Psoas muscle (tissue), 8 donors: ENCODE data around the gene ATF1. TPM values are rescaled to one million over a fixed set of nuclear protein-coding genes. Genes with fewer than 3 reads are reported as not detected.
A peak's percentile ranks its signal among the peaks of the same experiment; 100 is the strongest.

ENCODE experiments used
- ATAC-seq, 4 donors: fragments of 200-7000 bp; cut with Tn5 transposase; one replicate each; pipeline ENCODE4 v1.9.1; 2020; ENCODE audit warnings: moderate library complexity in 3 of 4, mild to moderate bottlenecking in 2 of 4
- DNase-seq, 2 donors: peaks; one replicate each; pipeline ENCODE4 v3.0.0-alpha.2; 2020
- H3K27ac ChIP-seq: fragments of 200-600 bp; one replicate; pipeline ENCODE4 v1.8.0; 2022
- H3K27me3 ChIP-seq, 3 donors: fragments of 200-600 bp in 1 of 3; one replicate each; pipeline versions ENCODE4 v1.6.1 to v1.8.0; 2013 to 2022; ENCODE audit warnings: low read length in 2 of 3, mild to moderate bottlenecking in 2 of 3, moderate library complexity in 1 of 3; ENCODE audit not compliant: insufficient read depth in 3 of 3
- H3K36me3 ChIP-seq, 2 donors: fragments of 200-600 bp in 1 of 2; one replicate each; pipeline versions ENCODE4 v1.6.1 to v1.8.0; 2013 to 2022; ENCODE audit warnings: low read depth in 1 of 2, mild to moderate bottlenecking in 1 of 2, moderate library complexity in 1 of 2; ENCODE audit not compliant: insufficient read depth in 1 of 2
- H3K4me1 ChIP-seq: fragments of 200-600 bp; one replicate; pipeline ENCODE4 v1.8.0; 2022
- H3K4me3 ChIP-seq: fragments of 200-600 bp; one replicate; pipeline ENCODE4 v1.8.0; 2022; ENCODE audit warnings: mild to moderate bottlenecking
- H3K9me3 ChIP-seq: fragments of 200-600 bp; one replicate; pipeline ENCODE4 v1.8.0; 2022
- CTCF ChIP-seq: fragments of 200-600 bp; IDR thresholded peaks from one replicate; pipeline ENCODE4 v1.8.0; 2022; ENCODE audit warnings: antibody characterized with exemption
- WGBS, 3 donors: extraction: QIAGEN DNeasy Blood & Tissue Kit; methylation state at CpG; one replicate each; pipeline versions ENCODE4 v1.1.6 to v1.1.7; 2013; 5-methylcytosine and 5-hydroxymethylcytosine counted together
- intact Hi-C, 2 donors: fragments of 100-400 bp; cut with DNase I; formaldehyde crosslinking; loops; one replicate each; pipeline versions ENCODE4 v1.11.0 to v1.14.2; 2022
- polyA plus RNA-seq, 3 donors: library from polyadenylated mRNA; stranded (reverse); fragments of 200-250 nt; gene quantifications; one replicate each; pipeline ENCODE4 v1.2.3, GENCODE V29; 2013
- total RNA-seq, 4 donors: library from RNA; stranded (reverse); fragmentation: NEBNext Ultra II Directional in 2 of 4; extraction: Animal tissue kit (Norgen Biotek cat#: 25700) in 2 of 4; gene quantifications; one replicate each; pipeline versions ENCODE4 v1.2.1 to v1.2.4, GENCODE V29; 2021 to 2023
- donor health status: healthy with polysubstance abuse.
- donor health status: DM: no; HTN: no; CAD: no; lungs with moderate emphysema.
- donor health status: Bipolar disorder and iron deficiency.
- donor health status: healthy.
- donor health status: DM: yes; HTN: yes; CAD: no.
- donor health status: DM: no; HTN: no; CAD: no.
- donor health status: DM: no; HTN: no; CAD: no.
- donor health status: DM: yes; HTN: yes; CAD: no.

The ATF1 gene
- total and polyA plus RNA-seq, 7 donors = 20.8 to 72.5 (median 41.3) TPM

- 81 to 91% (median 83%) methylated on average over 4 of the region's 4 CpGs for WGBS, 3 donors
- H3K27me3 ChIP-seq = no peaks in the 10 kb centered on the region
Observed at GRCh38 chr12:50780013-50780412, 16.1 kb downstream of the ATF1 start.

GRCh38 chr12:50784501-50784900 lies 20.6 kb downstream of the ATF1 start:
- peaks cover 4% of the 10 kb centered on the region for H3K4me1 ChIP-seq
- no peak overlapping the region for H3K4me3 ChIP-seq
- no peak for DNase-seq
- H3K9me3 ChIP-seq = no peaks in the 10 kb centered on the region
- WGBS, 3 donors = 90 to 96% (median 96%) methylated on average over 4 of the region's 4 CpGs
- H3K27me3 ChIP-seq = no peaks in the 10 kb centered on the region
- TF ChIP-seq CTCF = no peak
- H3K27ac ChIP-seq = no peak overlapping the region
- no peak for ATAC-seq
- peaks cover 0 to 33% of the 10 kb centered on the region in 2 donors for H3K36me3 ChIP-seq
- intact Hi-C loops = no loop called here

More at GRCh38 chr12:50780013-50780412, 16.1 kb downstream of the ATF1 start:
- no peak overlapping the region for H3K4me3 ChIP-seq
- H3K36me3 ChIP-seq = peaks cover 0 to 25% of the 10 kb centered on the region in 2 donors
- ATAC-seq (no peak), DNase-seq (no peak)
- no peaks in the 10 kb centered on the region for H3K9me3 ChIP-seq
- H3K27ac ChIP-seq = no peak overlapping the region
- intact Hi-C loops = no loop called here
- TF ChIP-seq CTCF = no peak
- no peaks in the 10 kb centered on the region for H3K4me1 ChIP-seq

GRCh38 chr12:50785406-50786001 lies 21.6 kb downstream of the ATF1 start:
- DNase-seq (no peak), ATAC-seq (no peak)
- Histone ChIP-seq H3K27ac (no peak overlapping the region), H3K36me3 (peaks cover 0 to 28% of the 10 kb centered on the region in 2 donors), H3K4me3 (no peak overlapping the region), H3K27me3 (no peaks in the 10 kb centered on the region), H3K4me1 (peaks cover 4% of the 10 kb centered on the region), H3K9me3 (no peaks in the 10 kb centered on the region)
- no peak for TF ChIP-seq CTCF
- intact Hi-C loops = no loop called here
- WGBS, 3 donors = 69 to 96% (median 69%) methylated on average over 3 of the region's 3 CpGs

- Histone ChIP-seq H3K36me3 (peaks cover 0 to 17% of the 10 kb centered on the region in 2 donors), H3K9me3 (no peaks in the 10 kb centered on the region), H3K27ac (no peak overlapping the region), H3K4me1 (peaks cover 4% of the 10 kb centered on the region), H3K4me3 (no peak overlapping the region), H3K27me3 (no peaks in the 10 kb centered on the region)
- WGBS, 3 donors = 87 to 92% (median 90%) methylated on average over 3 of the region's 3 CpGs
- no peak for DNase-seq
- ATAC-seq = peak; percentile 55 to 82 (median 73)
- intact Hi-C loops = no loop called here
- no peak for TF ChIP-seq CTCF
Observed at GRCh38 chr12:50786498-50787231, 22.8 kb downstream of the ATF1 start.
